Natural killer cell (primary cell): ENCODE data around the gene ZNHIT2. TPM values are rescaled to one million over a fixed set of nuclear protein-coding genes. Genes with fewer than 3 reads are reported as not detected.

Experiments used
- ATAC-seq, 3 donors: fragments of 150-1000 bp in 2 of 3; fragments of 200-7000 bp in 1 of 3; cut with Tn5 transposase; 1 replicate in 1 of 3; 2 replicates in 2 of 3; pipeline ENCODE4 v1.10.0; 2021; ENCODE audit warnings: mild to moderate bottlenecking in 2 of 3, moderate library complexity in 2 of 3
- DNase-seq, 2 donors: peaks; one replicate each; pipeline versions ENCODE4 v3.0.0 to v3.0.0-alpha.2; 2013 to 2021; ENCODE audit warnings: mixed read lengths in 1 of 2
- H3K27ac ChIP-seq: one replicate; pipeline ENCODE4 v1.5.1; 2013; ENCODE audit warnings: mild to moderate bottlenecking, low read length
- H3K27me3 ChIP-seq: one replicate; pipeline ENCODE4 v1.6.1; 2013; ENCODE audit warnings: low read length; ENCODE audit not compliant: control insufficient read depth, insufficient read depth
- H3K36me3 ChIP-seq: one replicate; pipeline ENCODE4 v1.6.1; 2013; ENCODE audit warnings: low read length; ENCODE audit not compliant: control insufficient read depth, insufficient read depth
- H3K4me1 ChIP-seq: one replicate; pipeline ENCODE4 v1.6.1; 2013; ENCODE audit warnings: low read length; ENCODE audit not compliant: control insufficient read depth, insufficient read depth
- H3K4me3 ChIP-seq: one replicate; pipeline ENCODE4 v1.5.1; 2013; ENCODE audit warnings: low read length
- H3K9me3 ChIP-seq: one replicate; pipeline ENCODE4 v1.6.1; 2013; ENCODE audit warnings: low read length; ENCODE audit not compliant: control insufficient read depth, insufficient read depth
- H3K27ac Mint-ChIP-seq, 2 donors: one replicate each; pipeline ENCODE4 v1.8.0; 2022; ENCODE audit warnings: mild to moderate bottlenecking in 2 of 2, mixed read lengths in 2 of 2, moderate library complexity in 1 of 2
- H3K27me3 Mint-ChIP-seq, 2 donors: one replicate each; pipeline ENCODE4 v1.8.0; 2022; ENCODE audit warnings: low read depth in 2 of 2, mixed read lengths in 2 of 2
- H3K36me3 Mint-ChIP-seq: one replicate; pipeline ENCODE4 v1.8.0; 2022; ENCODE audit warnings: mixed read lengths
- H3K4me1 Mint-ChIP-seq, 2 donors: one replicate each; pipeline ENCODE4 v1.8.0; 2022; ENCODE audit warnings: mixed read lengths in 2 of 2
- H3K4me3 Mint-ChIP-seq: one replicate; pipeline ENCODE4 v1.8.0; 2022; ENCODE audit warnings: mild to moderate bottlenecking, moderate library complexity, mixed read lengths
- H3K9me3 Mint-ChIP-seq, 2 donors: one replicate each; pipeline ENCODE4 v1.8.0; 2022; ENCODE audit warnings: mixed read lengths in 2 of 2
- CTCF ChIP-seq: fragments of 200-600 bp; IDR thresholded peaks from one replicate; pipeline ENCODE4 v1.8.0; 2022; ENCODE audit warnings: antibody characterized with exemption
- WGBS: methylation state at CpG from one replicate; pipeline ENCODE4 v1.1.7; 2013; ENCODE audit warnings: missing lambda C conversion rate; ENCODE audit not compliant: insufficient coverage; 5-methylcytosine and 5-hydroxymethylcytosine counted together
- intact Hi-C: fragments of 100-400 bp; cut with micrococcal nuclease; formaldehyde crosslinking; loops from one replicate; pipeline ENCODE4 v1.14.2; 2022
- total RNA-seq, 4 donors: library from RNA; stranded (reverse); fragments of 120-200 nt in 1 of 4; gene quantifications; one replicate each; pipeline versions ENCODE4 v1.2.3 to v1.2.4, GENCODE V29; 2013 to 2022

The ZNHIT2 gene
- total RNA-seq, 3 donors from 2014 or later (not counting 1 experiment from before 2014, with no cell fraction given): 5.6 to 6.8 (median 6.1) TPM

GRCh38 chr11:65107751-65108468 lies 9.6 kb downstream of the ZNHIT2 start:
- ATAC-seq (no peak), DNase-seq (no peak)
- Histone ChIP-seq H3K4me1 (peaks cover 30% of the 10 kb centered on the region), H3K9me3 (no peaks in the 10 kb centered on the region), H3K27me3 (no peaks in the 10 kb centered on the region), H3K4me3 (no peak overlapping the region), H3K27ac (no peak overlapping the region), H3K36me3 (peaks cover 19% of the 10 kb centered on the region)
- Mint-ChIP-seq H3K4me3 (no peak overlapping the region), H3K9me3 (no peaks in the 10 kb centered on the region), H3K27ac (no peak overlapping the region), H3K36me3 (no peaks in the 10 kb centered on the region), H3K4me1 (peaks cover 28 to 40% of the 10 kb centered on the region in 2 donors), H3K27me3 (no peaks in the 10 kb centered on the region)
- no peak for TF ChIP-seq CTCF
- intact Hi-C loops: no loop called here
- 97% methylated on average over 52 of the region's 52 CpGs for WGBS

DNA sequence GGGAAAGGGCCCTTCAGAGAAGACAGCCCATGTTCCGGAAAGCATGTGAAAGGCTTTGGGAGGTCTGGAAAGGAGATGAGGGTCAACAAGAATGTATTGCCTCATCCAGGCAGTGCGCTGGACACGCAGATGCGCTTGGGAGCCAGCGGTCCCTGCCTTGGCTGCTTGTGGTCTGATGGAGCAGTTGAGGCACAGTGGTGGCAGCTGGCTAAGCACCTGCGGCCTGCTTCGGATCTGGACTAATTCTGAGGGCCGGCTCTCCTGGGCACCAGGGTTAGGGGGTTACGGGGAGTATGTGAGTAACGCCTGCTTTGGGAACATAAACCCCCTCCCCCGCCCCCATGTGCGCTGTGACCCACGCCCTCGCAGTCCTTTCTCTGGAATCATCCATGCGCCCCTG lies 10.4 kb downstream of the ZNHIT2 start:
- no peak overlapping the region for H3K4me3 ChIP-seq
- Mint-ChIP-seq H3K27ac (peak overlapping the region in 1 of 2 donors; percentile 82), H3K36me3 (no peaks in the 10 kb centered on the region), H3K27me3 (no peaks in the 10 kb centered on the region), H3K4me1 (peaks cover 19 to 38% of the 10 kb centered on the region in 2 donors), H3K9me3 (no peaks in the 10 kb centered on the region), H3K4me3 (no peak overlapping the region)
- H3K36me3 ChIP-seq: peaks cover 26% of the 10 kb centered on the region
- peaks cover 24% of the 10 kb centered on the region for H3K4me1 ChIP-seq
- no peaks in the 10 kb centered on the region for H3K27me3 ChIP-seq
- no peak for TF ChIP-seq CTCF
- DNase-seq (no peak), ATAC-seq (no peak)
- intact Hi-C loops: no loop called here
- no peaks in the 10 kb centered on the region for H3K9me3 ChIP-seq
- 94% methylated on average over 15 of the region's 15 CpGs for WGBS
- H3K27ac ChIP-seq: no peak overlapping the region

DNA sequence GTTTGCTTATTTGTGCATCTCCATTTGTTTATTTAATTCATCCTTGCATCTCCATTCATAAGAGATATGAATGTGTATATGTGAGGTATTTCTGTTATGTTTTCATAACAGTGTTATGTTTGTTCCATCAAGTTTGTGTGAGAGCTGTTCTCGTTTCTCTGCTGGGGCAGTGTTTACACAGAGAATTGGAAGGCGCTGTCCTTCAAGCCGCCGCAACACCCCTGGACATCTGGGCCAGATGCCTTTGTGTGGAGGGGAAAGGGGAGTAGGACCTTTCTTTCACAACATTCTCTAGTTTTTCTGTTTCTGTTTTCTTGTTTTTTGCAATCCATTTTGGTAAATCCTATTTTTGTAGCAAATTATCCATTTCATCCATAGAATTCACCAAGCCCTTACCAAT lies 12.9 kb downstream of the ZNHIT2 start:
- Mint-ChIP-seq H3K27me3 (no peaks in the 10 kb centered on the region), H3K9me3 (no peaks in the 10 kb centered on the region), H3K36me3 (no peaks in the 10 kb centered on the region), H3K4me1 (peaks cover 0 to 17% of the 10 kb centered on the region in 2 donors), H3K27ac (no peak overlapping the region), H3K4me3 (no peak overlapping the region)
- peaks cover 27% of the 10 kb centered on the region for H3K36me3 ChIP-seq
- no peak for DNase-seq
- no peaks in the 10 kb centered on the region for H3K4me1 ChIP-seq
- no peak for TF ChIP-seq CTCF
- intact Hi-C loops: no loop called here
- no peak for ATAC-seq
- no peak overlapping the region for H3K4me3 ChIP-seq
- no peak overlapping the region for H3K27ac ChIP-seq
- H3K9me3 ChIP-seq: no peaks in the 10 kb centered on the region
- 95% methylated on average over 4 of the region's 4 CpGs for WGBS
- H3K27me3 ChIP-seq: no peaks in the 10 kb centered on the region

DNA sequence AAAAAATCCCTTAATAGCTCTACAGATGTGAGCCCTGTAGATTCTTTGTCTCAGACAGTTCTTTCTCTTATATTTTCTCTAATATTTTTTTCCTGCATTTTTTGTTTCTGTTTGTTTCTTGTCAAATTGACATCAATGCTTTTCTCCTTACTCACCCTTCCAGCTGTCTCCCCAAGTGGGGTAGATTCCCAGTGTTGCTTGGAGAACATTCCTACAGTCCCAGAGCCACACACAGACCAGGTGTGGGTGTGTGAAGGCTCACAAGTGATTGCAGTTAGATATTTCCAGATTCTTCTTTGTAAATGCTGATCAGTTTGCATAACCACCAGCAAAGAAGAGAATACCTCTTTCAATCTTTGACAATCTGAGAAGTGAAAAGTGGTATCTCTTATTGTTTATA lies 14.0 kb downstream of the ZNHIT2 start:
- H3K4me3 Mint-ChIP-seq: no peak overlapping the region
- no peaks in the 10 kb centered on the region for H3K27me3 ChIP-seq
- intact Hi-C loops: no loop called here
- peaks cover 0 to 23% of the 10 kb centered on the region in 2 donors for H3K4me1 Mint-ChIP-seq
- DNase-seq (no peak), ATAC-seq (no peak)
- peak overlapping the region; percentile 5 to 15 for H3K27ac Mint-ChIP-seq
- H3K36me3 Mint-ChIP-seq: no peaks in the 10 kb centered on the region
- H3K4me1 ChIP-seq: no peaks in the 10 kb centered on the region
- H3K9me3 ChIP-seq: no peaks in the 10 kb centered on the region
- H3K9me3 Mint-ChIP-seq: no peaks in the 10 kb centered on the region
- no peak for TF ChIP-seq CTCF
- no peak overlapping the region for H3K27ac ChIP-seq
- no peak overlapping the region for H3K4me3 ChIP-seq
- H3K27me3 Mint-ChIP-seq: no peaks in the 10 kb centered on the region
- peaks cover 21% of the 10 kb centered on the region for H3K36me3 ChIP-seq
